Endothelial cell of umbilical vein (primary cell): ENCODE measurements around the gene AFG3L2. TPM values are rescaled to one million over a fixed set of nuclear protein-coding genes. Genes with fewer than 3 reads are reported as not detected.

ENCODE experiments used
- BruUV-seq: library from RNA; stranded (reverse); fragments of 400-500 nt; replicated peaks from 2 replicates; lab custom pipeline; 2021; lab: Mats Ljungman, UMichigan
- CTCF ChIA-PET: fragments of 300-600, 350-600 bp; sonication (Branson Sonifier 250); formaldehyde crosslinking; loops from one replicate; lab custom pipeline; 2021; ENCODE audit warnings: antibody characterized with exemption, inconsistent platforms; lab: Charles Lee
- POLR2A ChIA-PET: fragments of 300-600, 350-600 bp; sonication (Branson Sonifier 250); formaldehyde crosslinking; loops from one replicate; lab custom pipeline; 2021; ENCODE audit warnings: antibody characterized with exemption, inconsistent platforms; lab: Charles Lee
- DNase-seq: peaks from one replicate; pipeline ENCODE4 v3.0.0-alpha.2; 2011; ENCODE audit warnings: low read depth, low spot score
- FAIRE-seq: peaks from 2 replicates; lab custom pipeline; 2011; peaks lifted over from hg19 to GRCh38; lab: Jason Lieb, UNC
- H2AFZ ChIP-seq: 2 replicates; pipeline ENCODE4 v1.6.0; 2012; ENCODE audit warnings: low read depth, low read length, control low read depth, inconsistent platforms
- H3K27ac ChIP-seq: 2 replicates; pipeline ENCODE4 v1.5.1; 2011; ENCODE audit warnings: low read depth, mild to moderate bottlenecking, control low read depth, low read length, moderate library complexity; ENCODE audit not compliant: insufficient read depth
- H3K27me3 ChIP-seq, 2 experiments: 2 replicates each; pipeline versions ENCODE4 v1.6.0 to v1.6.1; 2011; ENCODE audit warnings: low read length in 2 of 2, mixed read lengths in 1 of 2; ENCODE audit not compliant: control insufficient read depth in 2 of 2, insufficient read depth in 2 of 2
- H3K36me3 ChIP-seq, 2 experiments: 2 replicates in 1 of 2; 3 replicates in 1 of 2; pipeline ENCODE4 v1.5.1; 2011; ENCODE audit warnings: low read length in 2 of 2, mild to moderate bottlenecking in 1 of 2, moderate library complexity in 1 of 2; ENCODE audit not compliant: control insufficient read depth in 2 of 2, insufficient read depth in 2 of 2; ENCODE audit errors: extremely low read depth in 1 of 2
- H3K4me1 ChIP-seq: 3 replicates; pipeline ENCODE4 v1.5.1; 2011; ENCODE audit warnings: mild to moderate bottlenecking, low read length; ENCODE audit not compliant: control insufficient read depth, insufficient read depth; ENCODE audit errors: extremely low read depth
- H3K4me2 ChIP-seq: 2 replicates; pipeline ENCODE4 v1.6.1; 2011; ENCODE audit warnings: low read length, control low read depth, mixed read lengths; ENCODE audit not compliant: insufficient read depth
- H3K4me3 ChIP-seq, 3 experiments: fragments of 200-600 bp in 1 of 3; sonication (generic), shearing (Covaris generic) in 1 of 3; replicated peaks in 1 of 3; 2 replicates each; pipeline ENCODE4 v1.5.1; 2011 to 2016; ENCODE audit warnings: control low read depth in 3 of 3, low read length in 3 of 3, mild to moderate bottlenecking in 2 of 3, inconsistent platforms in 1 of 3, low read depth in 1 of 3, moderate library complexity in 1 of 3; ENCODE audit not compliant: insufficient read depth in 1 of 3
- H3K79me2 ChIP-seq: 2 replicates; pipeline ENCODE4 v1.6.0; 2012; ENCODE audit warnings: low read length, inconsistent platforms; ENCODE audit not compliant: control insufficient read depth, insufficient read depth
- H3K9ac ChIP-seq: replicated peaks from 2 replicates; pipeline ENCODE3; 2011; ENCODE audit warnings: low read length, control low read depth; ENCODE audit not compliant: insufficient read depth; ENCODE audit errors: extremely low read depth
- H3K9me1 ChIP-seq: replicated peaks from 3 replicates; pipeline ENCODE4 v1.6.0; 2011; ENCODE audit warnings: mild to moderate bottlenecking, low read length; ENCODE audit not compliant: control insufficient read depth, insufficient read depth; ENCODE audit errors: extremely low read depth
- H3K9me3 ChIP-seq: replicated peaks from 2 replicates; pipeline ENCODE4 v1.5.1; 2012; ENCODE audit warnings: low read length, inconsistent platforms; ENCODE audit not compliant: control insufficient read depth, insufficient read depth
- H4K20me1 ChIP-seq: replicated peaks from 2 replicates; pipeline ENCODE3; 2011; ENCODE audit warnings: mild to moderate bottlenecking, low read length; ENCODE audit not compliant: control insufficient read depth, insufficient read depth; ENCODE audit errors: extremely low read depth
- CTCF ChIP-seq, 2 donors: IDR thresholded peaks; 1 replicate in 1 of 2; 2 replicates in 1 of 2; pipeline ENCODE4 v1.5.1; 2011; ENCODE audit warnings: low read length in 2 of 2, mild to moderate bottlenecking in 2 of 2, moderate library complexity in 2 of 2, control low read depth in 1 of 2, inconsistent platforms in 1 of 2, low read depth in 1 of 2; ENCODE audit not compliant: insufficient read depth in 1 of 2; ENCODE audit errors: extremely low read depth in 1 of 2
- GATA2 ChIP-seq: IDR thresholded peaks from 2 replicates; pipeline ENCODE4 v1.7.0; 2011; ENCODE audit warnings: low read depth, mild to moderate bottlenecking, moderate library complexity, mixed read lengths, low read length; ENCODE audit not compliant: insufficient read length, insufficient read depth
- JUN ChIP-seq: IDR thresholded peaks from 2 replicates; pipeline ENCODE4 v1.6.1; 2011; ENCODE audit warnings: borderline replicate concordance, low read depth; ENCODE audit not compliant: insufficient read length, insufficient read depth
- MYC ChIP-seq: IDR thresholded peaks from one replicate; pipeline ENCODE4 v1.6.1; 2011; ENCODE audit warnings: mild to moderate bottlenecking, low read depth, low read length
- POLR2A ChIP-seq: IDR thresholded peaks from 2 replicates; pipeline ENCODE4 v1.6.1; 2012; ENCODE audit warnings: low read depth, mild to moderate bottlenecking, control low read depth, low read length
- dilution Hi-C: fragments of 300-500 bp; cut with MboI; formaldehyde crosslinking; loops from one replicate; pipeline ENCODE4 v1.15.0; 2019; ENCODE audit warnings: low sequenced_read_pairs; ENCODE audit not compliant: extremely low pct_ligation_motif_present
- intact Hi-C: fragments of 100-400 bp; cut with micrococcal nuclease; formaldehyde crosslinking; loops from one replicate; pipeline ENCODE4 v1.10.0; 2022
- polyA plus RNA-seq, 4 experiments: library from polyadenylated mRNA; depleted of rRNA in 3 of 4; stranded (reverse) in 3 of 4; unstranded in 1 of 4; fragments of >200 nt; gene quantifications; 2 replicates each; pipeline versions ENCODE4 v1.2.1 to v1.2.3, GENCODE V29; 2011 to 2012; ENCODE audit warnings: missing spikeins in 1 of 4
- total RNA-seq: library from RNA; stranded (reverse); gene quantifications from 2 replicates; pipeline ENCODE4 v1.2.3, GENCODE V29; 2021
- TF ChIP-seq, protein P1 (sequence below): IDR thresholded peaks from 2 replicates; pipeline ENCODE4 v1.6.1; 2011; ENCODE audit not compliant: insufficient read depth, insufficient read length

The AFG3L2 gene
- total and polyA plus RNA-seq, 2 donors (not counting 3 experiments of a cell fraction or from before 2014, with no cell fraction given): 19.3 to 42.4 TPM

DNA sequence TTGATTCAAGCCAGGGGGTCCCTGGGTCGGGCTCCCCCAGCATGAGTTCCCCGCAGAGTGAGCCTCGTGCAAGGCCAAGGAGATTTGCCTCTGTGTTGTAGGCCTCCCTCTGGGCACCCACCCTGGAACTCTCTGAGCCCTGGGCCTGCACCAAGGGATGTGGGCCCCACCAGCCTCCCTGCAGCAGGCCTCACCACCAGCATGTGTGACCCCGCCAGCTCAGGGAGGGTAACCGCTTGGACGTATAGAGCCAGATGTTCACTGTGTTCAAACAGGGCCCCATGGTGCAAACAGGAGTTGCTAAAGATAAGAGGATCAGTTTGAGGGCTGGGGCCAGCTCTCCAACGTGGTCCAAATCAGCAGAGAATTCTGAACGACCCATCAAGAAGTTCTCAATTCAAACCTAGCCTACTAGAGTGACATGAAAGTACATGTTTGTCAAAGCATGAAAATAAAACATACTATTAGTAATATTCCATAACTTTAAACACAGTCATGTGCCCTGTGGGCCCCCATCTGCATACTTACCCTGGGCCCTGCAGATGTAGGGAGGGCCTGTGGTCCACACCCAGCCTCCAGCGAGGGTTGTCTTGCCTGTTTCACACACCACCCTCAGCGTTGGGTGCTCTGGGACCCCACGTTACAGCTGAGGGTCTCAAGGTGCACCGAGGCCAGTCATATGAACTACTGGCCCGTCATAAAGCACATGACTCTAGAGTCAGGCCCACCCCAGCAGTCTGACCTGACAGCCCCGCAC lies 74.5 kb downstream of the AFG3L2 start:
- no peaks in the 10 kb centered on the region for H4K20me1 ChIP-seq
- no peaks in the 10 kb centered on the region for H3K9me1 ChIP-seq
- no peaks in the 10 kb centered on the region for H3K9me3 ChIP-seq
- H3K79me2 ChIP-seq: peaks cover 15% of the 10 kb centered on the region
- DNase-seq (no peak), FAIRE-seq (no peak)
- intact Hi-C loops: no loop called here
- H3K4me2 ChIP-seq: no peak overlapping the region
- H3K4me3 ChIP-seq: no peak overlapping the region
- BruUV-seq: no TSS peak
- H3K4me1 ChIP-seq: peaks cover 10% of the 10 kb centered on the region
- no peak overlapping the region for H3K27ac ChIP-seq
- H2AFZ ChIP-seq: no peak overlapping the region
- H3K36me3 ChIP-seq: no peaks in the 10 kb centered on the region
- no peaks in the 10 kb centered on the region for H3K27me3 ChIP-seq
- dilution Hi-C loops: no loop called here
- POLR2A ChIA-PET: no interaction called here
- TF ChIP-seq MYC: no peak
- TF ChIP-seq JUN: no peak
- TF ChIP-seq GATA2: no peak
- TF ChIP-seq POLR2A: no peak
- TF ChIP-seq, protein P1, sequence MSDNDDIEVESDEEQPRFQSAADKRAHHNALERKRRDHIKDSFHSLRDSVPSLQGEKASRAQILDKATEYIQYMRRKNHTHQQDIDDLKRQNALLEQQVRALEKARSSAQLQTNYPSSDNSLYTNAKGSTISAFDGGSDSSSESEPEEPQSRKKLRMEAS: no peak
- TF ChIP-seq CTCF (IDR thresholded peaks at IDR 0.05; ENCODE audit: extremely low read depth in 1 of 2, insufficient read depth in 1 of 2, low read depth in 1 of 2, low read length in 2 of 2): no peak
- CTCF ChIA-PET: interaction anchor here (2.0 kb wide), 1 partner anchor 30 kb away, joined by 9 read pairs; no protein-coding TSS in a partner anchor
- no peak overlapping the region for H3K9ac ChIP-seq
